ENCODE data around the gene COQ2.

Gene COQ2

GRCh38 chr4:83267830-83268475 is 16.6 kb downstream of the COQ2 start:
- Histone ChIP-seq H3K9me3 (ENCODE audit: control insufficient read depth, low read length) (no peaks in the 10 kb centered on the region), H3K4me1 (ENCODE audit: control insufficient read depth, insufficient read depth, low read length) (no peaks in the 10 kb centered on the region), H3K4me3 (ENCODE audit: insufficient read depth, low read depth, low read length) (no peak overlapping the region), H3K36me3 (ENCODE audit: control insufficient read depth, insufficient read depth, low read length) (peaks cover 15% of the 10 kb centered on the region), H3K27ac (ENCODE audit: insufficient read depth, low read depth, low read length, poor library complexity, severe bottlenecking) (no peak overlapping the region), H3K27me3 (ENCODE audit: control insufficient read depth, insufficient read depth, low read length, poor library complexity, severe bottlenecking) (no peaks in the 10 kb centered on the region)
- 96 to 100% methylated on average over 3 of the region's 3 CpGs for WGBS, 2 experiments

DNA sequence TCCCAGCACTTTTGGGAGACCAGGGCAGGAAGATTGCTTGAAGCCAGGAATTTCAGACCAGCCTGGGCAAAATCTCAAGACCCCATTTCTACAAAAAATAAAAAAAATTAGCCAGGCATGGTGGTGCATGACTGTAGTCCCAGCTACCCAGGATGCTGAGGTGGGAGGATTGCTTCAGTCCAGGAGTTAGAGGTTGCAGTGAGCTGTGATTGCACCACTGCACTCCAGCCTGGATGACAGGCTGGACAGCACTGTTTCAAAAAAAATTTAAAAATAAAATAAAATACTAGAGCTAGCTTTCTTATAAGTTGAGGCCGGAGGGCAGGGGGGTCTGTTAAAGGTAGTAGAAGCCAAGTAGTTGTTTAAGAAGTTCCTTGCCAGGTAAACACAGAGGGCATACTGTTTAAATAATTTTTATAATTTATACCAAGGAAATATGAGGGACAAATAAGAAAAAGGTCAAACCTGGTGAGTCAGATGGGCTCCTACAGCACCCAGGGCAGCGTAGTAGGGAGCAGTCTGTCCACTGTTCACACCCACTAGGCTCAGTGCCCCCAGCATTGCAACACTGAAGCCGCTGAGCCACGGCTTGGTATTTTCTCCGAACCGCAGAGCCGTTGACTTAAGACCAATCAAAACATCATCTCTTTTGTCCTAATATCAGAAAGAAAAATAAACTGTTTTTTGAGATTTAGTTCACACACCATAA is 17.3 kb downstream of the COQ2 start:
- no peak overlapping the region for H3K4me3 ChIP-seq (ENCODE audit: insufficient read depth, low read depth, low read length)
- H3K9me3 ChIP-seq (ENCODE audit: control insufficient read depth, low read length), result no peaks in the 10 kb centered on the region
- no peaks in the 10 kb centered on the region for H3K4me1 ChIP-seq (ENCODE audit: control insufficient read depth, insufficient read depth, low read length)
- H3K27ac ChIP-seq (ENCODE audit: insufficient read depth, low read depth, low read length, poor library complexity, severe bottlenecking), result no peak overlapping the region
- no peaks in the 10 kb centered on the region for H3K27me3 ChIP-seq (ENCODE audit: control insufficient read depth, insufficient read depth, low read length, poor library complexity, severe bottlenecking)
- WGBS, 2 experiments, result 91 to 96% methylated on average over 7 of the region's 7 CpGs
- peaks cover 15% of the 10 kb centered on the region for H3K36me3 ChIP-seq (ENCODE audit: control insufficient read depth, insufficient read depth, low read length)

DNA sequence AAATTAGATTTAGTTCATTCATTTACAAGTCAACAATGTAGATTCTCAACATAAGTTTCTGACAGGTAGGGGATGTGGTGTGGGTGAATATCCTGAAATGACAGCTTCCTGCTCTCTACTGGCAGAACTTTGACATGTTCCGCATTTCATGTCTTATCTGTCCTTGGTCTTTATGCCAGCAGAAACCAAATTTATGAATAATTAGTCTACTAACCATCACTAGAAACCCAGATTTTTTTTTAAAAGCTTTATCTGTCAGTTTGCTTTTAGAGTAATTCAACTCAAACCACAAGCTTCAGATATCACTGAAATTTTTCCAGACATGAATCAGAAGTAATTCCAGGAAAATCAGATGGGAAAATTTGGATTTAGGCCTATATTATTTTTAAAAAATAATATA is 17.9 kb downstream of the COQ2 start:
- Histone ChIP-seq H3K27me3 (ENCODE audit: control insufficient read depth, insufficient read depth, low read length, poor library complexity, severe bottlenecking) (no peaks in the 10 kb centered on the region), H3K9me3 (ENCODE audit: control insufficient read depth, low read length) (no peaks in the 10 kb centered on the region), H3K4me1 (ENCODE audit: control insufficient read depth, insufficient read depth, low read length) (no peaks in the 10 kb centered on the region), H3K4me3 (ENCODE audit: insufficient read depth, low read depth, low read length) (no peak overlapping the region), H3K36me3 (ENCODE audit: control insufficient read depth, insufficient read depth, low read length) (peaks cover 15% of the 10 kb centered on the region), H3K27ac (ENCODE audit: insufficient read depth, low read depth, low read length, poor library complexity, severe bottlenecking) (no peak overlapping the region)
- 86 to 100% methylated on average over 1 of the region's 1 CpG for WGBS, 2 experiments

DNA sequence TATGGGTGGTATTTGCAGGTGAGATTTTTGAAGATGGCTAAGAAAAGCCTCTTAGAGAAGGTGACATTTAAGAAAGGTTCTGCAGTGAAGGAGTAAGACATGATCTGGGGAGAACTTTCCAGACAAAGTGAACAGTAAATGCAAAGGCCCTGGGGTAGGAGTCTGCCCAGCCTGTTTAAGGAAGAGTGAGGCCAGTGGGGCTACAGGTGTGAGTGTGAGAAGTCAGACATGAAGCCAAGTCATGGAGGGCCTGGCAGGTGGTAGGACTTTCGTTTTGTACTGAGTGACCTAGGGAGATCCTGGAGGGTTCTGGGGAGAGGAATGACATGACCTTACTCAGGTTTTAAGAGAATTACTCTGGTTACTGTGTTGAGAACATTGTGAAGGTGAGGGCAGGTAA is 21.5 kb downstream of the COQ2 start:
- Histone ChIP-seq H3K4me1 (ENCODE audit: control insufficient read depth, insufficient read depth, low read length) (no peaks in the 10 kb centered on the region), H3K27ac (ENCODE audit: insufficient read depth, low read depth, low read length, poor library complexity, severe bottlenecking) (no peak overlapping the region), H3K9me3 (ENCODE audit: control insufficient read depth, low read length) (no peaks in the 10 kb centered on the region), H3K27me3 (ENCODE audit: control insufficient read depth, insufficient read depth, low read length, poor library complexity, severe bottlenecking) (no peaks in the 10 kb centered on the region), H3K36me3 (ENCODE audit: control insufficient read depth, insufficient read depth, low read length) (peaks cover 9% of the 10 kb centered on the region), H3K4me3 (ENCODE audit: insufficient read depth, low read depth, low read length) (no peak overlapping the region)
- 88 to 92% methylated on average over 1 of the region's 1 CpG for WGBS, 2 experiments

GRCh38 chr4:83262682-83263081 is 21.9 kb downstream of the COQ2 start:
- 85 to 92% methylated on average over 2 of the region's 2 CpGs for WGBS, 2 experiments
- no peak overlapping the region for H3K27ac ChIP-seq (ENCODE audit: insufficient read depth, low read depth, low read length, poor library complexity, severe bottlenecking)
- peaks cover 9% of the 10 kb centered on the region for H3K36me3 ChIP-seq (ENCODE audit: control insufficient read depth, insufficient read depth, low read length)
- H3K4me1 ChIP-seq (ENCODE audit: control insufficient read depth, insufficient read depth, low read length), result no peaks in the 10 kb centered on the region
- no peaks in the 10 kb centered on the region for H3K27me3 ChIP-seq (ENCODE audit: control insufficient read depth, insufficient read depth, low read length, poor library complexity, severe bottlenecking)
- H3K4me3 ChIP-seq (ENCODE audit: insufficient read depth, low read depth, low read length), result no peak overlapping the region
- no peaks in the 10 kb centered on the region for H3K9me3 ChIP-seq (ENCODE audit: control insufficient read depth, low read length)

DNA sequence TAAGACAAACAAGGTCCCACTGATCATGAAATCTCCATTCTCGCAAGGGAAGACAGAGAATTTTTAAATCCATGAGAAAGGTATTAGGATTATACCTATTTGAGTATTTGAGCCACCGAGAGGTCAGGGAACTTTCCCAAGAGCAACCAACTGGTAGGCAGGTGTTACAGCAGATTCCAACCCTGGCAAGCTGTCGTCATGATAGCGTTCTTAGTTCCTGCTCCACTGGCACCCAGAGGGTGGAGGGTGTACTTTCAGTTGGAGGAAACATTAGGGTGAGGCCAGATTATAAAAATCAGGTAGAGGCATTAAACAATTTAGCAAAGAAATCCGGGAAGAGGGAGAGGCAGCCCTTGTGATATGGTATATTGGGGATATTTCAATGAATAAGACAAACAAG is 23.3 kb downstream of the COQ2 start:
- no peaks in the 10 kb centered on the region for H3K9me3 ChIP-seq (ENCODE audit: control insufficient read depth, low read length)
- 93% methylated on average over 5 of the region's 5 CpGs for WGBS, 2 experiments
- H3K4me1 ChIP-seq (ENCODE audit: control insufficient read depth, insufficient read depth, low read length), result no peaks in the 10 kb centered on the region

GRCh38 chr4:83259586-83259985 is 25.0 kb downstream of the COQ2 start:
- no peak overlapping the region for H3K4me3 ChIP-seq (ENCODE audit: insufficient read depth, low read depth, low read length)
- no peaks in the 10 kb centered on the region for H3K36me3 ChIP-seq (ENCODE audit: control insufficient read depth, insufficient read depth, low read length)
- H3K4me1 ChIP-seq (ENCODE audit: control insufficient read depth, insufficient read depth, low read length), result no peaks in the 10 kb centered on the region
- WGBS, 2 experiments, result 83 to 100% methylated on average over 1 of the region's 1 CpG
- H3K27me3 ChIP-seq (ENCODE audit: control insufficient read depth, insufficient read depth, low read length, poor library complexity, severe bottlenecking), result no peaks in the 10 kb centered on the region
- no peak overlapping the region for H3K27ac ChIP-seq (ENCODE audit: insufficient read depth, low read depth, low read length, poor library complexity, severe bottlenecking)
- H3K9me3 ChIP-seq (ENCODE audit: control insufficient read depth, low read length), result no peaks in the 10 kb centered on the region

More for the DNA sequence above, 23.3 kb downstream of the COQ2 start:
- H3K27ac ChIP-seq (ENCODE audit: insufficient read depth, low read depth, low read length, poor library complexity, severe bottlenecking), result no peak overlapping the region
- H3K4me3 ChIP-seq (ENCODE audit: insufficient read depth, low read depth, low read length), result no peak overlapping the region
- H3K36me3 ChIP-seq (ENCODE audit: control insufficient read depth, insufficient read depth, low read length), result peaks cover 8% of the 10 kb centered on the region
- no peaks in the 10 kb centered on the region for H3K27me3 ChIP-seq (ENCODE audit: control insufficient read depth, insufficient read depth, low read length, poor library complexity, severe bottlenecking)

- Histone ChIP-seq H3K36me3 (ENCODE audit: control insufficient read depth, insufficient read depth, low read length) (no peaks in the 10 kb centered on the region), H3K4me3 (ENCODE audit: insufficient read depth, low read depth, low read length) (no peak overlapping the region), H3K9me3 (ENCODE audit: control insufficient read depth, low read length) (no peaks in the 10 kb centered on the region), H3K27ac (ENCODE audit: insufficient read depth, low read depth, low read length, poor library complexity, severe bottlenecking) (no peak overlapping the region), H3K4me1 (ENCODE audit: control insufficient read depth, insufficient read depth, low read length) (no peaks in the 10 kb centered on the region), H3K27me3 (ENCODE audit: control insufficient read depth, insufficient read depth, low read length, poor library complexity, severe bottlenecking) (no peaks in the 10 kb centered on the region)
Measured at GRCh38 chr4:83258461-83258860, 26.1 kb downstream of the COQ2 start.

- H3K27ac ChIP-seq (ENCODE audit: insufficient read depth, low read depth, low read length, poor library complexity, severe bottlenecking), result no peak overlapping the region
- H3K27me3 ChIP-seq (ENCODE audit: control insufficient read depth, insufficient read depth, low read length, poor library complexity, severe bottlenecking), result no peaks in the 10 kb centered on the region
- no peaks in the 10 kb centered on the region for H3K36me3 ChIP-seq (ENCODE audit: control insufficient read depth, insufficient read depth, low read length)
- H3K4me3 ChIP-seq (ENCODE audit: insufficient read depth, low read depth, low read length), result no peak overlapping the region
- H3K9me3 ChIP-seq (ENCODE audit: control insufficient read depth, low read length), result no peaks in the 10 kb centered on the region
- no peaks in the 10 kb centered on the region for H3K4me1 ChIP-seq (ENCODE audit: control insufficient read depth, insufficient read depth, low read length)
- WGBS, 2 experiments, result 80 to 83% methylated on average over 7 of the region's 7 CpGs
Measured at GRCh38 chr4:83257811-83258210, 26.8 kb downstream of the COQ2 start.

DNA sequence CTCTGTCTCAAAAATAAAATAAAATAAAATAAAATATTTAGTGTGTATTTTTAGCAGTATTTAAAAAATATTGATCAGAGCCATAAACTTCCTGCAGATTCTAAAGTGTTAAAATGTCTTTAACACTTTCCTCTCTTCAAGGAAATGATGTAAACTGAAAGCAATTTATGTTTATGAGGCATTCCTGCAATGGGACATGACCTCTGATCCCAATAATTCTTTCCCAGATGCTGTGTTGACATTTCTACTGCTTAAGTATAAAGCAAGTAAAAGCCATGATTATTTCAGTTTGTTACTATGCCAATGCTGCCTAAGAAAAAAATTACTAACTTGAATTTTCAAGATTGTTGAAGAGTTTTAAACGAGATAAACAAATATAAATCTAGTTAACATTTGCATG is 29.0 kb downstream of the COQ2 start:
- no peaks in the 10 kb centered on the region for H3K36me3 ChIP-seq (ENCODE audit: control insufficient read depth, insufficient read depth, low read length)
- no peaks in the 10 kb centered on the region for H3K27me3 ChIP-seq (ENCODE audit: control insufficient read depth, insufficient read depth, low read length, poor library complexity, severe bottlenecking)
- WGBS, 2 experiments, result no CpG with 5 or more reads among the region's 1 CpG
- peaks cover 4% of the 10 kb centered on the region for H3K4me1 ChIP-seq (ENCODE audit: control insufficient read depth, insufficient read depth, low read length)
- H3K9me3 ChIP-seq (ENCODE audit: control insufficient read depth, low read length), result no peaks in the 10 kb centered on the region
- no peak overlapping the region for H3K27ac ChIP-seq (ENCODE audit: insufficient read depth, low read depth, low read length, poor library complexity, severe bottlenecking)
- no peak overlapping the region for H3K4me3 ChIP-seq (ENCODE audit: insufficient read depth, low read depth, low read length)

All from ectodermal cell (in vitro differentiated cells).